Upper lobe of left lung (tissue), 4 donors: Measurements from ENCODE around the gene TNS3.

ENCODE experiments used
- POLR2A ChIP-seq, 4 donors: fragments of 450-650 bp; IDR thresholded peaks; one replicate each; pipeline ENCODE4 v1.5.1; 2016 to 2017; ENCODE audit warnings: antibody characterized with exemption in 4 of 4, mild to moderate bottlenecking in 2 of 4
- TF ChIP-seq, protein P1 (sequence below), 6 experiments: fragments of 450-650 bp in 4 of 6; fragments of 200-600 bp in 2 of 6; sonication (generic) in 2 of 6; IDR thresholded peaks; one replicate each; pipeline ENCODE4 v1.5.1; 2016 to 2019; ENCODE audit warnings: antibody characterized with exemption in 6 of 6

DNA sequence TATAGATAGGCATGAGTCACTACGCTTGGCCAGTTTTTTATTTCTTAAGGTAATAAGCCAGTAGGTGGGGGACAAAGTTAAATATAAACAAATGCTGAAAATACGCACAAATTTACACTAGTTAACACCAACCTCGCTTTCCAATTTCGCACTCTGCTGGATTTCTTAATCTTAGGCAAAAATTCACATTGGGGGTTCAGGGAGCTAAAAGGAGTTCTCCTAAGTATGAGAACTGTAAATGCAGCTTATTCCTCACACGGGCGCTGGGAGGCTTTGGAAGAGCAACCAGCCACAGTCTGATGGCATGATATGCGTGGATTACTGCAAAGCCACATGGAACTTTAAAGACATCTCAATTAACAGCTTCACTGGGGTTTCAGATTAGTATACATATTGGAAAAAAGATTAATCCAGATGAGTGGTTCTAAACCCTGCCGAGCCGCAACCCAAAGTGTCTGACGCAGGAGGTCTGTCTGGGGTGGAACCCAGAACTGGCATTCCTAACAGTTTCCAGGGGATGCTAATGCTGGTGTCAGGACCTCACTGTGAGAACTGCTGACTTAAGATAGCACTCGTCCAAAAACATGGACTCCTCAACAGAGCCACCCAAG, 16.2 kb downstream of the TNS3 start:
- TF ChIP-seq, protein P1, sequence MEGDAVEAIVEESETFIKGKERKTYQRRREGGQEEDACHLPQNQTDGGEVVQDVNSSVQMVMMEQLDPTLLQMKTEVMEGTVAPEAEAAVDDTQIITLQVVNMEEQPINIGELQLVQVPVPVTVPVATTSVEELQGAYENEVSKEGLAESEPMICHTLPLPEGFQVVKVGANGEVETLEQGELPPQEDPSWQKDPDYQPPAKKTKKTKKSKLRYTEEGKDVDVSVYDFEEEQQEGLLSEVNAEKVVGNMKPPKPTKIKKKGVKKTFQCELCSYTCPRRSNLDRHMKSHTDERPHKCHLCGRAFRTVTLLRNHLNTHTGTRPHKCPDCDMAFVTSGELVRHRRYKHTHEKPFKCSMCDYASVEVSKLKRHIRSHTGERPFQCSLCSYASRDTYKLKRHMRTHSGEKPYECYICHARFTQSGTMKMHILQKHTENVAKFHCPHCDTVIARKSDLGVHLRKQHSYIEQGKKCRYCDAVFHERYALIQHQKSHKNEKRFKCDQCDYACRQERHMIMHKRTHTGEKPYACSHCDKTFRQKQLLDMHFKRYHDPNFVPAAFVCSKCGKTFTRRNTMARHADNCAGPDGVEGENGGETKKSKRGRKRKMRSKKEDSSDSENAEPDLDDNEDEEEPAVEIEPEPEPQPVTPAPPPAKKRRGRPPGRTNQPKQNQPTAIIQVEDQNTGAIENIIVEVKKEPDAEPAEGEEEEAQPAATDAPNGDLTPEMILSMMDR (IDR thresholded peaks at IDR 0.05): no peak
- no peak for TF ChIP-seq POLR2A (IDR thresholded peaks at IDR 0.05)
